ENCODE measurements around the gene GPR152. TPM values are rescaled to one million over a fixed set of nuclear protein-coding genes. Genes with fewer than 3 reads are reported as not detected.
"Not testable (repeated sequence)": the region's sequence is repeated elsewhere in the genome, so short reads cannot be mapped to it uniquely, and the experiment has no call there.

GPR152 gene
- polyA plus RNA-seq, 2 of the 4 experiments (the other 2 are of a cell fraction): not detected

DNA sequence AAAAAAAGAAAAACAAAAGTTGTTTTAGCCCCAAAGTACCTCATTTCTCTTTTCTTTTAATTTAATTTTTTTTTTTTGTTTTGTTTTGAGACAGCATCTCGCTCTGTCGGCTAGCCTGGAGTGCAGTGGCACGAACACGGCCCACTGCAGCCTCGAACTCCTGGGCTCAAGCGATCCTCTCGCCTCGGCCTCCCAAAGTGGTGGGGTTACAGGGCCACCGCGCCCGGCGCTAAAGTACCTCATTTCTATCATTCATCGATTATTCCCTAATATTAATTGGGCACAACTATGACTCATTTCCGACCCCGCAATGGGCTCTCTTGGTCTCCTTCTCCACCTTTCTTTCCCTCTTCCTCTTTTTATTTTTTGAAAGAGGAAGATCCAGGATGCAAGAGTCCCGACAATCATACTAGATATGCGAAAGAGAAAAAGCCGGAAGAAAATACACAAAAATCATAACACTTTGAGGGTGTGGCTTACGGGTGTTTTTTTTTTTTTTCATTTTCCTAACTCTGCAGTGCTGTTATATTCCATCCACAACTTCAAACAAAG lies 29.8 kb upstream of the GPR152 start:
- ChIA-PET POLR2A (interaction anchor here (0.6 to 1.3 kb wide), 8 partner anchors 9 to 109 kb away, joined by 3 to 6 read pairs (median 4); partner anchors contain the start of genes CLCF1, PPP1CA and RPS6KB2), CTCF (interaction anchor here (0.7 to 3.9 kb wide), 4 partner anchors 10 to 137 kb away, joined by 3 to 22 read pairs (median 4); partner anchors contain the start of gene TMEM134)
- ATAC-seq: peak; percentile 23 to 52; a peak in 5 of 6 replicates
- no peak for DNase-seq (ENCODE audit: low read depth in 1 of 2, low spot score in 1 of 2)
- Histone ChIP-seq H3K4me2 (peak overlapping the region; percentile 97), H3K9me3 (no peaks in the 10 kb centered on the region), H3K4me3 (peak overlapping the region; percentile 55), H3K4me1 (peaks cover 11% of the 10 kb centered on the region; the same call in 2 of the 3 replicates), H3K27ac (peak overlapping the region; percentile 71 to 88)
- no peak for FAIRE-seq
- TF ChIP-seq RNF2 (IDR thresholded peaks at IDR 0.05; ENCODE audit: borderline replicate concordance, low read depth): no peak
- no peak for TF ChIP-seq FOSL2 (IDR thresholded peaks at IDR 0.05)
- peak; percentile 75 for TF ChIP-seq FOSL2 (CRISPR knock-in tag; IDR thresholded peaks at IDR 0.05)
- TF ChIP-seq MAZ (IDR thresholded peaks at IDR 0.05; ENCODE audit: borderline replicate concordance, low read depth, low read length): no peak
- no peak for TF ChIP-seq POLR2AphosphoS2 (conservative IDR thresholded peaks at IDR 0.05; ENCODE audit: low read length)
- no peak for TF ChIP-seq EHMT2 (IDR thresholded peaks at IDR 0.05; ENCODE audit: low read depth)
- no peak for TF ChIP-seq POLR2A (IDR thresholded peaks at IDR 0.05; ENCODE audit: low read length)
- 31% methylated on average over 19 of the region's 19 CpGs for WGBS (ENCODE audit: missing lambda C conversion rate)

DNA sequence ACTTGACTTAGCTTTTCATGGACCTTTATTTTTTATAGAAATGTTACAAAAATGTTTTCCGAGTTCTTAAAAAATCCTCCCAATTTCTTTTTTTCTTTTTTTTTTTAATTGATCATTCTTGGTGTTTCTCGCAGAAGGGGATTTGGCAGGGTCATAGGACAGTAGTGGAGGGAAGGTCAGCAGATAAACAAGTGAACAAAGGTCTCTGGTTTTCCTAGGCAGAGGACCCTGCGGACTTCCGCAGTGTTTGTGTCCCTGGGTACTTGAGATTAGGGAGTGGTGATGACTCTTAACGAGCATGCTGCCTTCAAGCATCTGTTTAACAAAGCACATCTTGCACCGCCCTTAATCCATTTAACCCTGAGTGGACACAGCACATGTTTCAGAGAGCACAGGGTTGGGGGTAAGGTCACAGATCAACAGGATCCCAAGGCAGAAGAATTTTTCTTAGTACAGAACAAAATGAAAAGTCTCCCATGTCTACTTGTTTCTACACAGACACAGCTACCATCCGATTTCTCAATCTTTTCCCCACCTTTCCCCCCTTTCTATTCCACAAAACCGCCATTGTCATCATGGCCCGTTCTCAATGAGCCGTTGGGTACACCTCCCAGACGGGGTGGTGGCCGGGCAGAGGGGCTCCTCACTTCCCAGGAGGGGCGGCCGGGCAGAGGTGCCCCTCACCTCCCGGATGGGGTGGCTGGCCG lies 25.0 kb upstream of the GPR152 start:
- H3K4me2 ChIP-seq; H3K27ac ChIP-seq; H3K4me3 ChIP-seq; ATAC-seq; H3K9me3 ChIP-seq; DNase-seq (ENCODE audit: low read depth in 1 of 2, low spot score in 1 of 2); POLR2A ChIA-PET; FAIRE-seq; H3K4me1 ChIP-seq: not testable (repeated sequence)
- CTCF ChIA-PET: interaction anchor here (0.6 to 1.4 kb wide), 5 partner anchors 9 to 126 kb away, joined by 3 to 7 read pairs (median 6); partner anchors contain the start of gene PITPNM1
- 66% methylated on average over 14 of the region's 16 CpGs for WGBS (ENCODE audit: missing lambda C conversion rate)

DNA sequence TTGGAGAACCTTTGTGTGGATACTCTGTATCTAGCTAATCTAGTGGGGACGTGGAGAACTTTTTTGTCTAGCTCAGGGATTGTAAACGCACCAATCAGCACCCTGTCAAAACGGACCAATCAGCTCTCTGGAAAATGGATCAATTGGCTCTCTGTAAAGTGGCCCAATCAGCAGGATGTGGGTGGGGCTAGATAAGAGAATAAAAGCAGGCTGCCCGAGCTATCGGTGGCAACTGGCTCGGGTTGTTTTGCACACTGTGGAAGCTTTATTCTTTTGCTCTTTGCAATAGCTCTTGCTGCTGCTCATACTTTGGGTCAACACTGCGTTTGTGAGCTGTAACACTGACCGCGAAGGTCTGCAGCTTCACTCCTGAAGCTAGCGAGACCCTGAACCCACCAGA lies 24.2 kb upstream of the GPR152 start:
- DNase-seq (ENCODE audit: low read depth in 1 of 2, low spot score in 1 of 2): not testable (repeated sequence)

DNA sequence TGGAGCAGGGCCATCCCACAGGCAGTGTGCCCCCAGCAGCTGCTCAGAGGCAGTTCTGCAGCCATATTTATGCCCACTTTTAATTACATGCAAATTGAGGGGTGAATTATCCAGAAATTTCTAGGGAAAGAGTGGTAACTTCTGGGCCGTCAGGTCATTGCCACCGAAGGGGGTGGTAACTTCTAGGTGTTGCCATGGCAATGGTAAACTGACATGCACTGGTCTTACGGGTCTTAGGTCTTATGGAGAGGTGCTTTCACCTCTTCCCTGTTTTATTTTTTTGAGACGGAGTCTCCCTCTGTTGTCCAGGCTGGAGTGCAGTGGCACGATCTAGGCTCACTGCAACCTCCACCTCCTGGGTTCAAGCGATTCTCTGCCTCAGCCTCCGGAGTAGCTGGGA lies 20.4 kb upstream of the GPR152 start:
- CTCF ChIA-PET: interaction anchor here (0.6 to 0.9 kb wide), 2 partner anchors 72 to 89 kb away, joined by 3 read pairs; no protein-coding TSS in a partner anchor
- TF ChIP-seq FOSB (CRISPR knock-in tag; IDR thresholded peaks at IDR 0.05): no peak
- TF ChIP-seq, protein P1, sequence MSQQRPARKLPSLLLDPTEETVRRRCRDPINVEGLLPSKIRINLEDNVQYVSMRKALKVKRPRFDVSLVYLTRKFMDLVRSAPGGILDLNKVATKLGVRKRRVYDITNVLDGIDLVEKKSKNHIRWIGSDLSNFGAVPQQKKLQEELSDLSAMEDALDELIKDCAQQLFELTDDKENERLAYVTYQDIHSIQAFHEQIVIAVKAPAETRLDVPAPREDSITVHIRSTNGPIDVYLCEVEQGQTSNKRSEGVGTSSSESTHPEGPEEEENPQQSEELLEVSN (IDR thresholded peaks at IDR 0.05; ENCODE audit: borderline replicate concordance, low read depth): no peak
- no peak for TF ChIP-seq TFCP2L1 (CRISPR knock-in tag; IDR thresholded peaks at IDR 0.05)
- TF ChIP-seq, protein P2, sequence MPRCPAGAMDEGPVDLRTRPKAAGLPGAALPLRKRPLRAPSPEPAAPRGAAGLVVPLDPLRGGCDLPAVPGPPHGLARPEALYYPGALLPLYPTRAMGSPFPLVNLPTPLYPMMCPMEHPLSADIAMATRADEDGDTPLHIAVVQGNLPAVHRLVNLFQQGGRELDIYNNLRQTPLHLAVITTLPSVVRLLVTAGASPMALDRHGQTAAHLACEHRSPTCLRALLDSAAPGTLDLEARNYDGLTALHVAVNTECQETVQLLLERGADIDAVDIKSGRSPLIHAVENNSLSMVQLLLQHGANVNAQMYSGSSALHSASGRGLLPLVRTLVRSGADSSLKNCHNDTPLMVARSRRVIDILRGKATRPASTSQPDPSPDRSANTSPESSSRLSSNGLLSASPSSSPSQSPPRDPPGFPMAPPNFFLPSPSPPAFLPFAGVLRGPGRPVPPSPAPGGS (IDR thresholded peaks at IDR 0.05): no peak
- TF ChIP-seq HDAC2 (IDR thresholded peaks at IDR 0.05): no peak
- TF ChIP-seq MYC (IDR thresholded peaks at IDR 0.05; ENCODE audit: borderline replicate concordance, low read length): no peak
- no peak for TF ChIP-seq RFX5 (IDR thresholded peaks at IDR 0.05)
- no peak for TF ChIP-seq CBX2 (IDR thresholded peaks at IDR 0.05; ENCODE audit: borderline replicate concordance, low read depth)
- TF ChIP-seq NPAS2 (CRISPR knock-in tag; IDR thresholded peaks at IDR 0.05; ENCODE audit: borderline replicate concordance): no peak
- no peak for TF ChIP-seq ZNF302 (CRISPR knock-in tag; IDR thresholded peaks at IDR 0.05)
- TF ChIP-seq MAFK (IDR thresholded peaks at IDR 0.05; ENCODE audit: partially characterized antibody): no peak
- TF ChIP-seq, protein P3, sequence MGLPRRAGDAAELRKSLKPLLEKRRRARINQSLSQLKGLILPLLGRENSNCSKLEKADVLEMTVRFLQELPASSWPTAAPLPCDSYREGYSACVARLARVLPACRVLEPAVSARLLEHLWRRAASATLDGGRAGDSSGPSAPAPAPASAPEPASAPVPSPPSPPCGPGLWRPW (IDR thresholded peaks at IDR 0.05): no peak
- TF ChIP-seq POLR2AphosphoS2 (conservative IDR thresholded peaks at IDR 0.05; ENCODE audit: low read length): no peak
- TF ChIP-seq HOXA7 (CRISPR knock-in tag; IDR thresholded peaks at IDR 0.05): no peak
- TF ChIP-seq, protein P4, sequence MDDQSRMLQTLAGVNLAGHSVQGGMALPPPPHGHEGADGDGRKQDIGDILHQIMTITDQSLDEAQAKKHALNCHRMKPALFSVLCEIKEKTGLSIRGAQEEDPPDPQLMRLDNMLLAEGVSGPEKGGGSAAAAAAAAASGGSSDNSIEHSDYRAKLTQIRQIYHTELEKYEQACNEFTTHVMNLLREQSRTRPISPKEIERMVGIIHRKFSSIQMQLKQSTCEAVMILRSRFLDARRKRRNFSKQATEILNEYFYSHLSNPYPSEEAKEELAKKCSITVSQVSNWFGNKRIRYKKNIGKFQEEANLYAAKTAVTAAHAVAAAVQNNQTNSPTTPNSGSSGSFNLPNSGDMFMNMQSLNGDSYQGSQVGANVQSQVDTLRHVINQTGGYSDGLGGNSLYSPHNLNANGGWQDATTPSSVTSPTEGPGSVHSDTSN (IDR thresholded peaks at IDR 0.05): no peak
- TF ChIP-seq CBX8 (IDR thresholded peaks at IDR 0.05): no peak
- ATAC-seq (no peak), DNase-seq (ENCODE audit: low read depth in 1 of 2, low spot score in 1 of 2) (no peak), FAIRE-seq (no peak)
- Histone ChIP-seq H3K4me2 (no peak overlapping the region), H3K4me1 (peaks cover 9% of the 10 kb centered on the region), H3K27ac (no peak overlapping the region), H3K4me3 (no peak overlapping the region), H3K9me3 (no peaks in the 10 kb centered on the region)
- 86% methylated on average over 7 of the region's 7 CpGs for WGBS (ENCODE audit: missing lambda C conversion rate)
- POLR2A ChIA-PET: no interaction called here

More for the DNA sequence above, 24.2 kb upstream of the GPR152 start:
- not testable (repeated sequence) for H3K4me1 ChIP-seq, H3K4me2 ChIP-seq, H3K9me3 ChIP-seq, H3K27ac ChIP-seq, ATAC-seq, FAIRE-seq, H3K4me3 ChIP-seq
- WGBS (ENCODE audit: missing lambda C conversion rate): 75% methylated on average over 10 of the region's 10 CpGs
- CTCF ChIA-PET: interaction anchor here (0.6 to 1.8 kb wide), 5 partner anchors 9 to 125 kb away, joined by 3 to 7 read pairs (median 5); partner anchors contain the start of genes PITPNM1 and PPP1CA
- POLR2A ChIA-PET: interaction anchor here (1.2 kb wide), 1 partner anchor 11 kb away, joined by 3 read pairs; no protein-coding TSS in a partner anchor

All from A549 (cell line).